K562 (cell line): Measurements from ENCODE around the gene CREM. TPM values are rescaled to one million over a fixed set of nuclear protein-coding genes. Genes with fewer than 3 reads are reported as not detected.

Experiments used
- CHD1 ChIP-seq: fragments of 200-600 bp; sonication (generic); IDR thresholded peaks from one replicate; pipeline ENCODE4 v1.6.1; 2012; ENCODE audit warnings: mild to moderate bottlenecking, moderate library complexity, low read length, inconsistent platforms
- E2F3 ChIP-seq: fragments of 250-450 bp; sonication (Bioruptor Pico); IDR thresholded peaks from 2 replicates; pipeline ENCODE4 v1.4.0; 2020; ENCODE audit warnings: mild to moderate bottlenecking
- ELK1 ChIP-seq: sonication (generic); formaldehyde crosslinking; IDR thresholded peaks from 2 replicates; pipeline ENCODE4 v1.8.1; 2022; ENCODE audit warnings: missing genetic modification reagents
- JUN ChIP-seq, 2 experiments: sonication (generic) in 1 of 2; formaldehyde crosslinking in 1 of 2; IDR thresholded peaks; 2 replicates each; pipeline versions ENCODE4 v1.6.1 to v1.8.0; 2012 to 2022; ENCODE audit warnings: borderline replicate concordance in 2 of 2, mild to moderate bottlenecking in 2 of 2, improper control_type of control experiment in 1 of 2, low read depth in 1 of 2, low read length in 1 of 2, missing genetic modification reagents in 1 of 2
- KAT2B ChIP-seq: IDR thresholded peaks from one replicate; pipeline ENCODE4 v1.6.1; 2012; ENCODE audit warnings: low read depth, mild to moderate bottlenecking, control low read depth, inconsistent platforms, low read length, moderate library complexity
- MYBL2 ChIP-seq, 2 experiments: fragments of 450-650 bp in 1 of 2; sonication (generic) in 1 of 2; formaldehyde crosslinking in 1 of 2; IDR thresholded peaks; 2 replicates each; pipeline versions ENCODE4 v1.6.1 to v1.8.1; 2017 to 2022; ENCODE audit warnings: borderline replicate concordance in 1 of 2, inconsistent platforms in 1 of 2, low read depth in 1 of 2, mild to moderate bottlenecking in 1 of 2, missing genetic modification reagents in 1 of 2, moderate library complexity in 1 of 2
- NFATC3 ChIP-seq: fragments of 450-650 bp; IDR thresholded peaks from 2 replicates; pipeline ENCODE4 v1.6.1; 2017; ENCODE audit warnings: mild to moderate bottlenecking
- SMAD2 ChIP-seq: fragments of 150-350 bp; IDR thresholded peaks from 2 replicates; pipeline ENCODE4 v1.6.1; 2014; ENCODE audit warnings: low read depth, mild to moderate bottlenecking, low read length
- TAF1 ChIP-seq: IDR thresholded peaks from 2 replicates; pipeline ENCODE4 v1.6.1; 2011; ENCODE audit warnings: mild to moderate bottlenecking, low read length, moderate library complexity; ENCODE audit not compliant: insufficient read depth, control insufficient read depth, severe bottlenecking; ENCODE audit errors: extremely low read depth
- ZNF184 ChIP-seq: sonication (generic); formaldehyde crosslinking; IDR thresholded peaks from 2 replicates; pipeline ENCODE4 v1.5.0; 2020; ENCODE audit warnings: missing genetic modification reagents
- ZNF354B ChIP-seq: fragments of 250-450 bp; sonication (Bioruptor Pico); IDR thresholded peaks from 2 replicates; pipeline ENCODE4 v1.4.0; 2020
- ZNF384 ChIP-seq: IDR thresholded peaks from 2 replicates; pipeline ENCODE4 v1.6.1; 2012; ENCODE audit warnings: low read depth, low read length, improper control_type of control experiment
- polyA plus RNA-seq, 8 experiments: library from polyadenylated mRNA; depleted of rRNA in 4 of 8; stranded (reverse) in 5 of 8; unstranded in 3 of 8; fragments of >200 nt; fragmentation: Nextera tagmentation in 2 of 8; fragmentation: Illumina TruSeq in 1 of 8; extraction: Ambion mirVana in 2 of 8; extraction: Trizol in 1 of 8; gene quantifications; 2 replicates each; pipeline versions ENCODE4 v1.2.1 to v1.2.3, GENCODE V29; 2011 to 2014; ENCODE audit warnings: inconsistent platforms in 1 of 8, missing spikeins in 1 of 8
- total RNA-seq, 7 experiments: library from RNA; depleted of rRNA in 6 of 7; stranded (reverse); fragments of >200 nt in 6 of 7; fragmentation: Illumina TruSeq in 2 of 7; extraction: Trizol in 2 of 7; gene quantifications; 2 replicates each; pipeline versions ENCODE4 v1.2.1 to v1.2.3, GENCODE V29; 2011 to 2021; ENCODE audit warnings: low replicate concordance in 1 of 7

The CREM gene
- total and polyA plus RNA-seq, 9 of the 15 experiments (the other 6 are each of a cell fraction or from before 2014, with no cell fraction given), result 39.1 to 70.2 (median 48.3) TPM

- no peak for TF ChIP-seq TAF1
- no peak for TF ChIP-seq ZNF354B (CRISPR knock-in tag)
- no peak for TF ChIP-seq NFATC3
- no peak for TF ChIP-seq KAT2B
- no peak for TF ChIP-seq SMAD2
- TF ChIP-seq ZNF384, result no peak
- TF ChIP-seq E2F3 (CRISPR knock-in tag), result no peak
- no peak for TF ChIP-seq ZNF184 (CRISPR knock-in tag)
- no peak for TF ChIP-seq ELK1 (CRISPR knock-in tag)
- no peak for TF ChIP-seq MYBL2 (IDR thresholded peaks at IDR 0.05; ENCODE audit: low read depth)
- TF ChIP-seq MYBL2 (CRISPR knock-in tag; IDR thresholded peaks at IDR 0.05; ENCODE audit: borderline replicate concordance), result no peak
- TF ChIP-seq CHD1, result no peak
- TF ChIP-seq JUN (IDR thresholded peaks at IDR 0.05; ENCODE audit: borderline replicate concordance, low read depth, low read length), result no peak
- no peak for TF ChIP-seq JUN (CRISPR knock-in tag; IDR thresholded peaks at IDR 0.05; ENCODE audit: borderline replicate concordance)
Observed at GRCh38 chr10:35257057-35257983, 130.7 kb downstream of the CREM start (continued).
